ENCODE measurements around the gene PAX7. TPM values are rescaled to one million over a fixed set of nuclear protein-coding genes. Genes with fewer than 3 reads are reported as not detected.

Gene PAX7
- total RNA-seq, 2 donors from 2014 or later, result not detected

GRCh38 chr1:18775341-18775740 lies 144.7 kb downstream of the PAX7 start:
- ATAC-seq (no peak), DNase-seq (no peak)
- no peak overlapping the region for H3K27ac Mint-ChIP-seq
- peaks cover 2% of the 10 kb centered on the region for H3K4me1 Mint-ChIP-seq
- no peaks in the 10 kb centered on the region for H3K9me3 ChIP-seq (ENCODE audit: control insufficient read depth, low read length, poor library complexity, severe bottlenecking)
- peaks cover 5% of the 10 kb centered on the region for H3K36me3 Mint-ChIP-seq (ENCODE audit: low read depth)
- no peak overlapping the region for H3K4me3 Mint-ChIP-seq
- H3K27me3 Mint-ChIP-seq, result peaks cover 77% of the 10 kb centered on the region

DNA sequence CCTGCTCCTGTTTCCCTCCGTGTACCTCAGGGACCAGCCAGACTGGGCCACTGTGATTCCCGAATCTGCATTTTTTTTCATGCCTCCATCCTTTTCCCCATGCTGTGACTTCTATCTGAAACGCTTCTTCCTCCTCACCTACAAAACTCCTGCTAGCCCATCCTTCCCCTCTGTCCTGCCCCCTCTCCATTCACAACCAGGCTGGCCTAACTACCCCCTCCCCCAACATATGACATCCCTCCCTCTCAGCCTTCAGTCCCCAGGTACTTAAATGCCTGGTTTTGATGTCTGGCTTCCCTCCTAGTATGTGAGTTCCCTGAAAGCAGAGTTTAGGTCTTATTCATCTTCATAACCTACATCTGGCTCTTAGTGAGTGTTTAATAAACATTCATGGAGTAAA lies 146.1 kb downstream of the PAX7 start:
- Mint-ChIP-seq H3K36me3 (ENCODE audit: low read depth) (peaks cover 5% of the 10 kb centered on the region), H3K27me3 (peaks cover 87% of the 10 kb centered on the region), H3K27ac (no peak overlapping the region), H3K4me3 (no peak overlapping the region), H3K4me1 (peaks cover 2% of the 10 kb centered on the region)
- H3K9me3 ChIP-seq (ENCODE audit: control insufficient read depth, low read length, poor library complexity, severe bottlenecking), result no peaks in the 10 kb centered on the region
- ATAC-seq (no peak), DNase-seq (no peak)

DNA sequence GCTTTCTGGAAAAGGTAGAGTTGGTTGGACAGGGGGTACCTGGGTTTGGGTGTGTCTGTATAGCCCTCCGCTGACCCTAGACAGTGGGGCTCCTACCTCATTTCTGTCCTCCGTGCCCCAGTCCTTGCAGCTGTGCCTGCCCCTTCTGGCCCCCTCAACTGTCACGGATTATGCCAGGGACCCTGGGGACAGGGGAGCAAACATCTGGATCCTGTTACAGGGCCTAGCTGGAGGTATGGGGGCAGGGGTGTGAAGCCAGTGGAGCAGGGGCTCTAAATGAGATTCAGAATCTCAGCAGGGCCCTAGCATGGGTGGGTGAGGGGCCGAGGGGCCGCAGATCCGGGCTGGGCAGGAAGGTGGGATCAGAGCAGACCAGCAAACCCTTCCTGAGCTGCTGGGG lies 147.8 kb downstream of the PAX7 start:
- H3K36me3 Mint-ChIP-seq (ENCODE audit: low read depth), result peaks cover 5% of the 10 kb centered on the region
- H3K27me3 Mint-ChIP-seq, result peaks cover 81% of the 10 kb centered on the region

DNA sequence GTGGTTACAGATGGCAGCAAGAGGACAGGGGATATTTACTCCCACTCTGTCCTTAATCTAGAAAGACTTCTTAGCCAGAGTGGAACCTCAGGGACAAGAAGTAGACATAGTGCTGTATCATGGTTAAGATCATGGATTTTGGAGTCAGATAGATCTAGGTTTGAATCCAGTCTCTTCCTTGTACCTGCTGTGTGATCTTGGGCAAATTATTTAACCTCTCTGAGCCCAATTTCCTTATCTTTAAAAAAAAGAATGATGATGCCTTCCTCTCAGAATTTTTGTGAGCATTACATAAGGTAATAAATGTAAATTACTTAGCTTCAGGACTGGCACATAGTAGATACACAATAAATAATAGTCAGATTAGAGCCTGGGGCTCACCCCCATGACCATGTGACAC lies 150.4 kb downstream of the PAX7 start:
- Mint-ChIP-seq H3K4me1 (peaks cover 2% of the 10 kb centered on the region), H3K27me3 (peaks cover 80% of the 10 kb centered on the region), H3K36me3 (ENCODE audit: low read depth) (peaks cover 2% of the 10 kb centered on the region), H3K27ac (no peak overlapping the region), H3K4me3 (no peak overlapping the region)
- H3K9me3 ChIP-seq (ENCODE audit: control insufficient read depth, low read length, poor library complexity, severe bottlenecking), result no peaks in the 10 kb centered on the region
- no peak for DNase-seq
- no peak for ATAC-seq

More for the DNA sequence above, 147.8 kb downstream of the PAX7 start:
- Mint-ChIP-seq H3K4me1 (peaks cover 2% of the 10 kb centered on the region), H3K27ac (no peak overlapping the region), H3K4me3 (no peak overlapping the region)
- DNase-seq, result no peak
- no peaks in the 10 kb centered on the region for H3K9me3 ChIP-seq (ENCODE audit: control insufficient read depth, low read length, poor library complexity, severe bottlenecking)
- ATAC-seq, result no peak

- DNase-seq (no peak), ATAC-seq (no peak)
- no peak overlapping the region for H3K4me3 Mint-ChIP-seq
- peaks cover 65% of the 10 kb centered on the region for H3K27me3 Mint-ChIP-seq
- H3K9me3 ChIP-seq (ENCODE audit: control insufficient read depth, low read length, poor library complexity, severe bottlenecking), result no peaks in the 10 kb centered on the region
- H3K27ac Mint-ChIP-seq, result no peak overlapping the region
- peaks cover 2% of the 10 kb centered on the region for H3K4me1 Mint-ChIP-seq
- peaks cover 2% of the 10 kb centered on the region for H3K36me3 Mint-ChIP-seq (ENCODE audit: low read depth)
Observed at GRCh38 chr1:18783705-18784481, 153.2 kb downstream of the PAX7 start.

DNA sequence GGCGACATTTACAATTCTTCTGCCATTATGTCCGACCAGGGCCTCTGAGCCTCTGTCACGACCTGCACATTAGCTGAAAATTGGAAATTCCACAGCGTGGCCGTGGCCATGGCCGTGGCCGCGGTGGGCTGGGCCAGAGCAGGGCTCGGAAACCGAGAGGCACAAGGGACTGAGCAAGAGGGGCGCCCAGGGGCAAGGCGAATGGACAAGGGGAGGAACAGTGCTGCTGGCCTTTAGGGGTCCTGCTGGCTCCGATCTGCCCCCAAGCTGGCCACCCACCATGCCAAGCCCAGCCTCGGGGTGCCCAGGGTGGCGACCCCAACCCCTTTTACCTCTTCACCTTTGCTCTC lies 153.8 kb downstream of the PAX7 start:
- Mint-ChIP-seq H3K4me1 (peaks cover 1% of the 10 kb centered on the region), H3K27ac (no peak overlapping the region), H3K4me3 (no peak overlapping the region), H3K36me3 (ENCODE audit: low read depth) (peaks cover under 1% of the 10 kb centered on the region), H3K27me3 (peaks cover 62% of the 10 kb centered on the region)
- DNase-seq, result no peak
- H3K9me3 ChIP-seq (ENCODE audit: control insufficient read depth, low read length, poor library complexity, severe bottlenecking), result no peaks in the 10 kb centered on the region
- ATAC-seq, result no peak

GRCh38 chr1:18786149-18786548 lies 155.5 kb downstream of the PAX7 start:
- no peaks in the 10 kb centered on the region for H3K4me1 Mint-ChIP-seq
- H3K27me3 Mint-ChIP-seq, result peaks cover 63% of the 10 kb centered on the region
- DNase-seq, result no peak
- no peaks in the 10 kb centered on the region for H3K36me3 Mint-ChIP-seq (ENCODE audit: low read depth)
- H3K27ac Mint-ChIP-seq, result no peak overlapping the region
- H3K9me3 ChIP-seq (ENCODE audit: control insufficient read depth, low read length, poor library complexity, severe bottlenecking), result no peaks in the 10 kb centered on the region
- ATAC-seq, result no peak
- no peak overlapping the region for H3K4me3 Mint-ChIP-seq

DNA sequence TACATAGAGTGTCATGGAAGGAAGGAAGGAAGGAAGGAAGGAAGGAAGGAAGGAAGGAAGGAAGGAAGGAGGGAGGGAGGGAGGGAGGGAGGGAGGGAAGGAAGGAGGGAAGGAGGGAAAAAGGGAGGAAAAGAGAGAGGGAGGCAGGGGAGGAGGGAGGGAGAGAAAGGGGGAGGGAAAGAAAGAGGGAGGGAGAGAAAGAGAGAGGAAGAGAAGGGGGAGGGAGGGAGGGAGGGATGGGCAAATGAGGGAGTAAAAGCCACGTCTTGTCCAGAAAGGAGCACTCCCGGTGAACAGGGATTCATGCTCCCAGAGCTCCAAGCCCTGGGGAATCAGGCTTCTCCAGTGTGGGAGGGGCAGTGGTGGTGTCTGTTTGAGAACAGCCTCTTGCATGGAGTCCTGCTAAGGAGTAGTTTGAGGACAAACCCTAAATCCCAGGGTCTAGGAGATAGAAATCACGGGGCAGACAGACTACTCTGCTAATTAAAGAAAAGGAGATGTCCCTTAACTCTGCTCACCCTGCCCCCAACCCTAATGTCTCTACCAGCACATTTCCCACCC lies 157.3 kb downstream of the PAX7 start:
- Mint-ChIP-seq H3K27me3 (peaks cover 68% of the 10 kb centered on the region), H3K4me1 (no peaks in the 10 kb centered on the region), H3K4me3 (no peak overlapping the region), H3K36me3 (ENCODE audit: low read depth) (no peaks in the 10 kb centered on the region), H3K27ac (no peak overlapping the region)
- no peaks in the 10 kb centered on the region for H3K9me3 ChIP-seq (ENCODE audit: control insufficient read depth, low read length, poor library complexity, severe bottlenecking)
- no peak for ATAC-seq
- no peak for DNase-seq

- DNase-seq (no peak), ATAC-seq (no peak)
- no peak overlapping the region for H3K4me3 Mint-ChIP-seq
- no peaks in the 10 kb centered on the region for H3K36me3 Mint-ChIP-seq (ENCODE audit: low read depth)
- H3K27me3 Mint-ChIP-seq, result peaks cover 73% of the 10 kb centered on the region
- H3K9me3 ChIP-seq (ENCODE audit: control insufficient read depth, low read length, poor library complexity, severe bottlenecking), result no peaks in the 10 kb centered on the region
- H3K27ac Mint-ChIP-seq, result no peak overlapping the region
- H3K4me1 Mint-ChIP-seq, result no peaks in the 10 kb centered on the region
Observed at GRCh38 chr1:18789246-18789645, 158.6 kb downstream of the PAX7 start.

DNA sequence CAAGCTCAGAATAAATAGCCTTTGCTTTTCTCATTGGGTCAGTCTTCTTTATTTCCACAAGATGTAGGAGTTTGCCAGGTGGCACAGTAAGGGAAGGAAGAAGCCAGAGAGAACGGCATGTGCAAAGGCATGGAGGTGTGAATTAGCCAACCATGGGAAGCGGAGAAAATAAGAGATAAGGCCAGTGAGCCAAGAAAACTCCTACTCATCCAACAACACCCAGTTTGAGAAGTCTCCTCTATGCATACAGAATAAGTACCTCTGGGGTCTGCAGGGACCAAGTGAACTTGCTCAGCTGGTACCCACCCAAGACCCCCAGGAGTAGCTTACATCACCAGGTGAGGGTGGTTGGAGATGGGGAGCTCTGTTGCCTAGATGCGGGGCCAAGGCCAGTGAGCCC lies 162.1 kb downstream of the PAX7 start:
- Mint-ChIP-seq H3K27ac (no peak overlapping the region), H3K36me3 (ENCODE audit: low read depth) (peaks cover 2% of the 10 kb centered on the region), H3K27me3 (peaks cover 68% of the 10 kb centered on the region), H3K4me3 (no peak overlapping the region), H3K4me1 (no peaks in the 10 kb centered on the region)
- ATAC-seq (no peak), DNase-seq (no peak)
- no peaks in the 10 kb centered on the region for H3K9me3 ChIP-seq (ENCODE audit: control insufficient read depth, low read length, poor library complexity, severe bottlenecking)

- H3K36me3 Mint-ChIP-seq (ENCODE audit: low read depth), result peaks cover 2% of the 10 kb centered on the region
- peaks cover 68% of the 10 kb centered on the region for H3K27me3 Mint-ChIP-seq
- no peak for ATAC-seq
Observed at GRCh38 chr1:18793164-18793563, 162.5 kb downstream of the PAX7 start.

GRCh38 chr1:18794051-18794450 lies 163.4 kb downstream of the PAX7 start:
- no peak for ATAC-seq
- no peaks in the 10 kb centered on the region for H3K9me3 ChIP-seq (ENCODE audit: control insufficient read depth, low read length, poor library complexity, severe bottlenecking)
- Mint-ChIP-seq H3K36me3 (ENCODE audit: low read depth) (peaks cover 2% of the 10 kb centered on the region), H3K4me3 (no peak overlapping the region), H3K27ac (no peak overlapping the region), H3K4me1 (no peaks in the 10 kb centered on the region), H3K27me3 (peaks cover 68% of the 10 kb centered on the region)
- DNase-seq, result no peak

More at GRCh38 chr1:18793164-18793563, 162.5 kb downstream of the PAX7 start:
- Mint-ChIP-seq H3K27ac (no peak overlapping the region), H3K4me1 (no peaks in the 10 kb centered on the region), H3K4me3 (no peak overlapping the region)
- DNase-seq, result no peak
- no peaks in the 10 kb centered on the region for H3K9me3 ChIP-seq (ENCODE audit: control insufficient read depth, low read length, poor library complexity, severe bottlenecking)

DNA sequence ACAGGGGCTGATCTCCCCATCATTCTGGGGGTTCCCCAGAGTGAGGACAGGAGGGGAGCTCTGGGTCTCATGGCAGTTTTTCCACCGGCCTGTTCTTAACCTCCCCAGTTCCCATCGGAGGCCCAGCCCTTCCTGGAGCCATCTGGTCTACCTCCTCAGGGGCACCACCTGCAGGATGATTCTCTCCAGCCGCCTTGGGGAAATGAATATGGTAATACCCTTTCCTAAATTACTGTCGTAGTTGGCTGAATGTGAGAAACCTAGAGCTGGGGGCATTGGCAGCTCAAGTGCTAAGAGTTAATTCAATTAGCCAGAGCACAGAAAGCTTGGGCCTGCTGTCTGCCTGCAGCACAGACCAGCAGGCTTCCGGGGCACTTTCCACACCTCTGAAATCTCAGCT lies 163.9 kb downstream of the PAX7 start:
- ATAC-seq (no peak), DNase-seq (no peak)
- Mint-ChIP-seq H3K27ac (no peak overlapping the region), H3K4me1 (no peaks in the 10 kb centered on the region), H3K27me3 (peaks cover 64% of the 10 kb centered on the region), H3K36me3 (ENCODE audit: low read depth) (peaks cover 2% of the 10 kb centered on the region), H3K4me3 (no peak overlapping the region)
- H3K9me3 ChIP-seq (ENCODE audit: control insufficient read depth, low read length, poor library complexity, severe bottlenecking), result no peaks in the 10 kb centered on the region
